OCI-LY3 (cell line): ENCODE results near the gene SEPTIN10.

Experiments used
- H2AFZ ChIP-seq: fragments of 200-600, 300-600 bp; shearing (Covaris generic); 2 replicates; pipeline ENCODE4 v1.6.0; 2014; ENCODE audit warnings: antibody characterized with exemption, low read depth, low read length
- H3K27ac ChIP-seq: fragments of 200-600, 300-600 bp; sonication (generic); 2 replicates; pipeline ENCODE4 v1.5.1; 2014; ENCODE audit warnings: mild to moderate bottlenecking, low read length, moderate library complexity, mixed read lengths
- H3K27me3 ChIP-seq: fragments of 200-600, 300-600 bp; sonication (generic); 2 replicates; pipeline ENCODE4 v1.6.1; 2014; ENCODE audit warnings: low read depth, low read length, mixed read lengths
- H3K36me3 ChIP-seq: fragments of 200-600, 300-600 bp; sonication (generic); replicated peaks from 2 replicates; pipeline ENCODE3; 2014; ENCODE audit warnings: low read depth, low read length, mixed read lengths
- H3K4me1 ChIP-seq: fragments of 300-600, 200-600 bp; sonication (generic); 2 replicates; pipeline ENCODE4 v1.6.1; 2014; ENCODE audit warnings: low read length, mixed read lengths
- H3K4me2 ChIP-seq: fragments of 200-600, 300-600 bp; sonication (generic); 2 replicates; pipeline ENCODE4 v1.6.1; 2014; ENCODE audit warnings: low read length, mixed read lengths
- H3K4me3 ChIP-seq: fragments of 300-600, 200-600 bp; sonication (generic); 2 replicates; pipeline ENCODE4 v1.5.1; 2014; ENCODE audit warnings: antibody characterized with exemption, mild to moderate bottlenecking, low read length, moderate library complexity
- H3K79me2 ChIP-seq: fragments of 300-600, 200-600 bp; shearing (Covaris generic); 2 replicates; pipeline ENCODE4 v1.6.1; 2014; ENCODE audit warnings: mild to moderate bottlenecking, low read length, mixed read lengths
- H3K9ac ChIP-seq: fragments of 300-600, 200-600 bp; shearing (Covaris generic); 2 replicates; pipeline ENCODE4 v1.6.0; 2014; ENCODE audit warnings: mild to moderate bottlenecking, low read length, moderate library complexity
- H3K9me3 ChIP-seq: fragments of 200-600, 300-600 bp; shearing (Covaris generic); 2 replicates; pipeline ENCODE4 v1.6.1; 2014; ENCODE audit warnings: low read length, mixed read lengths; ENCODE audit not compliant: insufficient read depth
- H4K20me1 ChIP-seq: fragments of 200-600, 300-600 bp; sonication (generic); 2 replicates; pipeline ENCODE4 v1.6.1; 2016; ENCODE audit warnings: low read length, mixed read lengths; ENCODE audit not compliant: insufficient read depth
- CTCF ChIP-seq: fragments of 200-600, 300-600 bp; sonication (generic); IDR thresholded peaks from 2 replicates; pipeline ENCODE4 v1.5.1; 2014; ENCODE audit warnings: antibody characterized with exemption, low read length, low read depth
- EZH2phosphoT487 ChIP-seq: fragments of 200-600 bp; shearing (Covaris generic); IDR thresholded peaks from 2 replicates; pipeline ENCODE4 v1.6.1; 2018; ENCODE audit warnings: antibody characterized with exemption, mixed run types, low read depth

SEPTIN10 gene

GRCh38 chr2:109526442-109526970, 87.3 kb downstream of the SEPTIN10 start:
- Histone ChIP-seq H3K27ac (no peak overlapping the region), H3K4me1 (no peaks in the 10 kb centered on the region), H3K27me3 (peaks cover 12% of the 10 kb centered on the region; the same call in 1 of the 2 replicates), H2AFZ (no peak overlapping the region), H3K36me3 (no peaks in the 10 kb centered on the region), H4K20me1 (no peaks in the 10 kb centered on the region), H3K4me3 (no peak overlapping the region), H3K79me2 (no peaks in the 10 kb centered on the region), H3K9ac (no peak overlapping the region), H3K9me3 (no peaks in the 10 kb centered on the region), H3K4me2 (no peak overlapping the region)
- no peak for TF ChIP-seq CTCF
- no peak for TF ChIP-seq EZH2phosphoT487

- Histone ChIP-seq H3K79me2 (no peaks in the 10 kb centered on the region), H4K20me1 (no peaks in the 10 kb centered on the region), H2AFZ (no peak overlapping the region), H3K27me3 (peaks cover 8% of the 10 kb centered on the region; the same call in 1 of the 2 replicates), H3K9me3 (no peaks in the 10 kb centered on the region), H3K27ac (no peak overlapping the region), H3K36me3 (no peaks in the 10 kb centered on the region), H3K4me1 (no peaks in the 10 kb centered on the region), H3K4me2 (no peak overlapping the region), H3K9ac (no peak overlapping the region), H3K4me3 (no peak overlapping the region)
- no peak for TF ChIP-seq EZH2phosphoT487
- TF ChIP-seq CTCF, result no peak
These were observed 87.9 kb downstream of the SEPTIN10 start for GRCh38 chr2:109525836-109526235.

GRCh38 chr2:109523536-109524361, 90.0 kb downstream of the SEPTIN10 start:
- no peak overlapping the region for H2AFZ ChIP-seq
- H3K9me3 ChIP-seq, result no peaks in the 10 kb centered on the region
- no peaks in the 10 kb centered on the region for H4K20me1 ChIP-seq
- no peak overlapping the region for H3K9ac ChIP-seq
- no peaks in the 10 kb centered on the region for H3K27me3 ChIP-seq
- no peak overlapping the region for H3K4me3 ChIP-seq
- H3K27ac ChIP-seq, result no peak overlapping the region
- TF ChIP-seq EZH2phosphoT487, result no peak
- TF ChIP-seq CTCF, result no peak
- no peak overlapping the region for H3K4me2 ChIP-seq
- no peaks in the 10 kb centered on the region for H3K4me1 ChIP-seq
- no peaks in the 10 kb centered on the region for H3K79me2 ChIP-seq
- H3K36me3 ChIP-seq, result no peaks in the 10 kb centered on the region

- no peak overlapping the region for H3K27ac ChIP-seq
- no peak for TF ChIP-seq CTCF
- no peak for TF ChIP-seq EZH2phosphoT487
- H3K79me2 ChIP-seq, result no peaks in the 10 kb centered on the region
- H3K27me3 ChIP-seq, result no peaks in the 10 kb centered on the region
- no peaks in the 10 kb centered on the region for H3K36me3 ChIP-seq
- H3K4me1 ChIP-seq, result no peaks in the 10 kb centered on the region
- H3K4me3 ChIP-seq, result no peak overlapping the region
- no peak overlapping the region for H2AFZ ChIP-seq
- H3K4me2 ChIP-seq, result no peak overlapping the region
- H3K9ac ChIP-seq, result no peak overlapping the region
- no peaks in the 10 kb centered on the region for H3K9me3 ChIP-seq
- no peaks in the 10 kb centered on the region for H4K20me1 ChIP-seq
These were observed 90.6 kb downstream of the SEPTIN10 start for GRCh38 chr2:109523121-109523520.
